GM18951 (cell line): Measurements from ENCODE around the gene MRPL45.

ENCODE experiments used
- POLR2A ChIP-seq: IDR thresholded peaks from 4 replicates; pipeline ENCODE4 v1.6.1; 2011; ENCODE audit warnings: mild to moderate bottlenecking; ENCODE audit not compliant: insufficient read length, insufficient read depth; ENCODE audit errors: extremely low read depth
- in situ Hi-C: fragments of 300-500 bp; cut with MboI; formaldehyde crosslinking; loops from one replicate; pipeline ENCODE4 v1.12.0; 2022; ENCODE audit warnings: low sequenced_read_pairs, mixed read lengths, inconsistent platforms; ENCODE audit not compliant: unreplicated experiment

Gene MRPL45

GRCh38 chr17:38343608-38344419 is 46.8 kb downstream of the MRPL45 start, which contains the start of gene GPR179:
GPR179 (minus strand) TSS chr17:38343956; CDS start chr17:38343789, 167 bp downstream.
- no peak for TF ChIP-seq POLR2A
- in situ Hi-C loops, result no loop called here

- in situ Hi-C loops, result no loop called here
- TF ChIP-seq POLR2A, result no peak
These were observed 47.4 kb downstream of the MRPL45 start for GRCh38 chr17:38344420-38344745.

GRCh38 chr17:38345743-38346142 is 48.8 kb downstream of the MRPL45 start:
- TF ChIP-seq POLR2A, result no peak
- in situ Hi-C loops, result loop anchor here (5.0 kb wide), 1 partner anchor 67 kb away; no protein-coding TSS in a partner anchor

- TF ChIP-seq POLR2A, result no peak
- in situ Hi-C loops, result loop anchor here (5.0 kb wide), 1 partner anchor 63 kb away; no protein-coding TSS in a partner anchor
These were observed 52.2 kb downstream of the MRPL45 start for GRCh38 chr17:38349097-38349730.

- in situ Hi-C loops, result no loop called here
- no peak for TF ChIP-seq POLR2A
These were observed 53.1 kb downstream of the MRPL45 start for GRCh38 chr17:38350035-38350434.

GRCh38 chr17:38351412-38352222 is 54.6 kb downstream of the MRPL45 start, which contains the start of gene SOCS7:
SOCS7 (plus strand) TSS chr17:38351844; CDS start chr17:38352053, 209 bp downstream.
- in situ Hi-C loops, result no loop called here
- TF ChIP-seq POLR2A, result peak; percentile 94

- in situ Hi-C loops, result no loop called here
These were observed 55.5 kb downstream of the MRPL45 start for GRCh38 chr17:38352245-38353085.

GRCh38 chr17:38353086-38353604 is 56.2 kb downstream of the MRPL45 start:
- TF ChIP-seq POLR2A, result no peak
- in situ Hi-C loops, result no loop called here

More at GRCh38 chr17:38352245-38353085, 55.5 kb downstream of the MRPL45 start:
- TF ChIP-seq POLR2A, result no peak

- TF ChIP-seq POLR2A, result no peak
- in situ Hi-C loops, result no loop called here
These were observed 56.7 kb downstream of the MRPL45 start for GRCh38 chr17:38353668-38354067.

GRCh38 chr17:38354466-38354865 is 57.5 kb downstream of the MRPL45 start:
- in situ Hi-C loops, result no loop called here
- no peak for TF ChIP-seq POLR2A

- in situ Hi-C loops, result no loop called here
- no peak for TF ChIP-seq POLR2A
These were observed 58.3 kb downstream of the MRPL45 start for GRCh38 chr17:38355251-38355650.

- no peak for TF ChIP-seq POLR2A
- in situ Hi-C loops, result no loop called here
These were observed 60.6 kb downstream of the MRPL45 start for GRCh38 chr17:38357486-38358123.
